ENCODE results near the gene SP100. TPM values are rescaled to one million over a fixed set of nuclear protein-coding genes. Genes with fewer than 3 reads are reported as not detected.

Gene SP100
- total and polyA plus RNA-seq, 4 donors: 58.7 to 171 (median 96.6) TPM

DNA sequence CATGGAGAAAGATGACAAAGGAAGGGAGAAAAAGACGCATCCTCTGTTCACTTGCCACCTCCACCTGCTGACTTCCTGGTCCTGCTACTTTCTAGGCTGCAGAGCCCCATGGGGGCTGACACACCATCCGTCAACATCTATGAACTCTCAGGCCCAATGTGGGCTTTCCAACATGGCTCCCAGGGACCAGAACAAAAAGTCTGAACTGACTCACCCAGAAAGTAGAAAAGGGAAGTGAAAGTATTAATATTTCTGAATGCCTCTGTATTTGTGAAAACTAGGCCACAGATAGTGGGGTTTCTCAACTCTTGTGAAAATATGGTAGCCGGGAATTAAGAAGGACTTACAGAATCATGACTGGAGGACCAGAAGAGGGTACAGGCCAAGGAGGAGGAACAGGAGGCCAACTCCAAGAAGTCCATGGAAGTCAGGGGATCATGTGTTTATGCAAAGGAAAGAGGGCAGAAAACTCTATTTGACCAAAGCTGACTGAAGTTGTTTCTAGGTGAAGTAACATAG lies 173.6 kb downstream of the SP100 start:
- 91% methylated on average over 3 of the region's 3 CpGs for WGBS, 2 donors
- ATAC-seq (ENCODE audit: low FRiP score) (no peak), DNase-seq (no peak)

GRCh38 chr2:230590333-230590732 lies 174.3 kb downstream of the SP100 start:
- Histone ChIP-seq H3K4me3 (ENCODE audit: low read length in 2 of 2) (no peak overlapping the region), H3K4me1 (ENCODE audit: control insufficient read depth in 1 of 2, insufficient read depth in 2 of 2, low read length in 2 of 2) (no peaks in the 10 kb centered on the region), H3K36me3 (ENCODE audit: control insufficient read depth in 1 of 2, insufficient read depth in 2 of 2, low read length in 1 of 2) (no peaks in the 10 kb centered on the region), H3K9me3 (ENCODE audit: control insufficient read depth, low read length) (no peaks in the 10 kb centered on the region), H3K27me3 (ENCODE audit: control insufficient read depth in 1 of 2, insufficient read depth in 2 of 2, low read length in 1 of 2) (no peaks in the 10 kb centered on the region), H3K27ac (ENCODE audit: low read depth in 1 of 2, low read length in 2 of 2) (no peak overlapping the region)
- DNase-seq (no peak), ATAC-seq (ENCODE audit: low FRiP score) (no peak)
- intact Hi-C loops (cut with DNase I): no loop called here
- 89 to 90% methylated on average over 3 of the region's 3 CpGs for WGBS, 2 donors

More for the DNA sequence above, 173.6 kb downstream of the SP100 start:
- intact Hi-C loops (cut with DNase I): loop anchor here in 1 of 2 donors (10.0 kb wide), 1 partner anchor 375 kb away; the partner anchor contains the start of gene SP110
- no peaks in the 10 kb centered on the region for H3K4me1 ChIP-seq (ENCODE audit: control insufficient read depth in 1 of 2, insufficient read depth in 2 of 2, low read length in 2 of 2)
- no peaks in the 10 kb centered on the region for H3K27me3 ChIP-seq (ENCODE audit: control insufficient read depth in 1 of 2, insufficient read depth in 2 of 2, low read length in 1 of 2)
- H3K4me3 ChIP-seq (ENCODE audit: low read length in 2 of 2): no peak overlapping the region
- H3K27ac ChIP-seq (ENCODE audit: low read depth in 1 of 2, low read length in 2 of 2): no peak overlapping the region
- no peaks in the 10 kb centered on the region for H3K9me3 ChIP-seq (ENCODE audit: control insufficient read depth, low read length)
- H3K36me3 ChIP-seq (ENCODE audit: control insufficient read depth in 1 of 2, insufficient read depth in 2 of 2, low read length in 1 of 2): no peaks in the 10 kb centered on the region

GRCh38 chr2:230591850-230592249 lies 175.8 kb downstream of the SP100 start:
- Histone ChIP-seq H3K9me3 (ENCODE audit: control insufficient read depth, low read length) (no peaks in the 10 kb centered on the region), H3K36me3 (ENCODE audit: control insufficient read depth in 1 of 2, insufficient read depth in 2 of 2, low read length in 1 of 2) (no peaks in the 10 kb centered on the region), H3K4me1 (ENCODE audit: control insufficient read depth in 1 of 2, insufficient read depth in 2 of 2, low read length in 2 of 2) (no peaks in the 10 kb centered on the region), H3K4me3 (ENCODE audit: low read length in 2 of 2) (no peak overlapping the region), H3K27ac (ENCODE audit: low read depth in 1 of 2, low read length in 2 of 2) (no peak overlapping the region), H3K27me3 (ENCODE audit: control insufficient read depth in 1 of 2, insufficient read depth in 2 of 2, low read length in 1 of 2) (no peaks in the 10 kb centered on the region)
- ATAC-seq (ENCODE audit: low FRiP score) (no peak), DNase-seq (no peak)
- intact Hi-C loops (cut with DNase I): no loop called here
- WGBS, 2 donors: 80 to 81% methylated on average over 6 of the region's 6 CpGs

- Histone ChIP-seq H3K27me3 (ENCODE audit: control insufficient read depth in 1 of 2, insufficient read depth in 2 of 2, low read length in 1 of 2) (no peaks in the 10 kb centered on the region), H3K27ac (ENCODE audit: low read depth in 1 of 2, low read length in 2 of 2) (no peak overlapping the region), H3K4me1 (ENCODE audit: control insufficient read depth in 1 of 2, insufficient read depth in 2 of 2, low read length in 2 of 2) (no peaks in the 10 kb centered on the region), H3K4me3 (ENCODE audit: low read length in 2 of 2) (no peak overlapping the region), H3K9me3 (ENCODE audit: control insufficient read depth, low read length) (no peaks in the 10 kb centered on the region), H3K36me3 (ENCODE audit: control insufficient read depth in 1 of 2, insufficient read depth in 2 of 2, low read length in 1 of 2) (no peaks in the 10 kb centered on the region)
- DNase-seq (no peak), ATAC-seq (ENCODE audit: low FRiP score) (no peak)
- intact Hi-C loops (cut with DNase I): no loop called here
- WGBS, 2 donors: 82 to 83% methylated on average over 4 of the region's 4 CpGs
Measured at GRCh38 chr2:230592775-230593174, 176.8 kb downstream of the SP100 start.

Other genes starting within 250 kb of the SP100 start
- gene SP110, start 196.2 kb upstream of the SP100 start, total RNA-seq: 10 to 100 TPM; 22.4 to 46.1 TPM
- 10 to 100 TPM; 10.5 to 19.0 TPM for gene SP110, start 196.2 kb upstream of the SP100 start, polyA plus RNA-seq
- 1 to 10 TPM; 2.7 to 4.1 TPM for gene SP140, start 190.5 kb upstream of the SP100 start, total RNA-seq
- gene SP140, start 190.5 kb upstream of the SP100 start, polyA plus RNA-seq: under 1 TPM; 0.13 to 0.15 TPM
- gene SP140L, start 89.0 kb upstream of the SP100 start, total RNA-seq: 10 to 100 TPM; 13.9 to 21.8 TPM
- gene SP140L, start 89.0 kb upstream of the SP100 start, polyA plus RNA-seq: 10 to 100 TPM in 1 of 2 donors, 1 to 10 TPM in 1; 6.0 to 12.8 TPM